GM21576 (cell line): ENCODE results near the gene MTFR2.
"Not testable (repeated sequence)": the region's sequence is repeated elsewhere in the genome, so short reads cannot be mapped to it uniquely, and the experiment has no call there.

Experiments used
- ATAC-seq: cut with Tn5 transposase; IDR thresholded peaks from one replicate; pipeline ENCODE4 v1.9.1; 2021; ENCODE audit warnings: mild to moderate bottlenecking, moderate library complexity; ENCODE audit not compliant: unreplicated experiment

Gene MTFR2

DNA sequence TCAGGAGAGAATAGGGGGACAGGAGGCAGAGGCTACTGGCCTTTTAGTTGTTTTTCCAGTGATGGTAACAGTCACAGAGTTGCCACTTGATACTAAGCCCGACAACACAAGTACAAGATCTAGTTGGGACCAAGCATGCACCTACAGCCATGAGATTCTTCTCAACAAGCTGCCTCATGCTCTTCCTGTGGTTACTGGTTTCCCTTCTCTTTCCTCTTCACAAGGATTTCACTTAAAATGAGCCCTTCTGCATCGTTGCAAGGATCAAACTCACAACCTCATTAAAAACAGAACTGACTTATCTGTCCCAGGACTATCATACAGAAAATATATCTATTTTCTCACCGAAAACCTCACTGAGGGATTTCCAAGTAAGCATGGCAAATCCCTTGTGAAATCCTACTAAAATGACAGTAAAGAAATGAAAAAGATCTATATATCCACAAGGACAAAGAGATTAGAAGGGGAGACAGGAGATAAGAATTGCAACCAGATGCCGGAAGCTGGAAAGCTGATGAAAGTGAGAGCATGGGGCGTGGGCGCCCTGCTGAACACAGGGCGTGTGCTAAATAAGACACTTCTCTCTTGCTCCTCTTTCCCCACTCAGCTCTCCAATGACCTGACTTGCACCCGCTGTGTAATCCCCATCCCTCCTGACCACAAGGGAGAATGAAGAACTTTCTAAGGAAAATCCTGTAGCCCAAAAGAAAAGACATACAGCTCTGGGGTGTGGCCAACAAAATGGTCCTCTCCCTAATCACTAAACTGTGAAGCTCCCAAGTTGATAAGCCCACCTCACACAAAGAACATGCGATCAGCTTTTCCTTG lies 13.4 kb downstream of the MTFR2 start:
- ATAC-seq: no peak

GRCh38 chr6:136235233-136235564 lies 14.9 kb downstream of the MTFR2 start:
- ATAC-seq: no peak

DNA sequence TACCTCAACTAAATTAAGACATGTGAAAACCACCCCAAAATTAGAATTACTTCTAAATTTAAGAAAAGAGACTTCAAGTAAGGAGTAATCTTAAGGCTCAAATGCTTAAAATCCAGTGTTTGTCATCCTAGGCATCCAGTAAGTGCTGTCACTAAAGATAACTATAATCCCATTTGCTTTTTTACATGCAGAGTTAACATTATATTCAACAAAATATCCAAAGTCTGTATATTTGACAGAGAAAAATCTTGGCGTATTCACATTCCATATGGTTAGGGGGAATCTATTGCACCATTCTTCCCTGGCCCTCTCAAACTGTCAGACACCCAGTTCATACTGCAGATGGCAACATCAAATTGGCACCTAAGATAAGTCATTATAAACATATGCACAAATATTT lies 17.4 kb downstream of the MTFR2 start:
- ATAC-seq: no peak

- ATAC-seq: no peak
These were observed 19.8 kb downstream of the MTFR2 start for GRCh38 chr6:136230219-136230853.

GRCh38 chr6:136228814-136229213 lies 21.3 kb downstream of the MTFR2 start:
- no peak for ATAC-seq

DNA sequence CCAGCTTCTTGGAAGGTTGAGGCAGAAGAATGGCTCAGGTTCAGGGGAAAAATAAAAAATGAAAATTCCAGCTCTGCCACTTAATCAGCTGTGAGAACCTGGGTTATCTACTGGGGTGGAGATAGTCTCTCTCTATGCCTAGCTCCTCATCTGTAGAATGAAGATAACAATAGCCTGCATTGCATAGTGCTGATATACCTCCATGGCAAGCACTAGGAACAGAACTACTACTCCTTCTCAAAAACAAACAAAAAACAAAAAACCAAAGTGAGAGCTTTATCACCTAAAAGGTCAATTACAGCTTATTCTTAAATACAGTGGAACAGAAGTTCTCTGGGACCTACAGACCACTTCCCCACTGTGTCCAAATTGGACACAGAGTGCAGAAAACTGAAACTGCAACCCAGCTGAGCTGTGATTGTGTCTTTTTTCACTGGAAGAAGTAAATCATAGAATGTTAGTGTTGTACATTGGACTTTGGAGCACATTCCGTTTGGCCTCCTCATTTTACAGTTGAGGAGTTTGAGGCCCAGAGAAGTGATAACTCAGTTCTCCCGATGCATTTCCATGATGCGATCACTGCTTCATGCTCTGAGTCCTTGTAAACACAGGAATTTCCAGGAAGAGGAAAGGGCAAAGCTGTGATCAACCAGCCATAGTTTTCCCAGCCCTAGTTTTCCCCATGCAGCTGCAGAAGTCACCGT lies 23.3 kb downstream of the MTFR2 start:
- no peak for ATAC-seq

DNA sequence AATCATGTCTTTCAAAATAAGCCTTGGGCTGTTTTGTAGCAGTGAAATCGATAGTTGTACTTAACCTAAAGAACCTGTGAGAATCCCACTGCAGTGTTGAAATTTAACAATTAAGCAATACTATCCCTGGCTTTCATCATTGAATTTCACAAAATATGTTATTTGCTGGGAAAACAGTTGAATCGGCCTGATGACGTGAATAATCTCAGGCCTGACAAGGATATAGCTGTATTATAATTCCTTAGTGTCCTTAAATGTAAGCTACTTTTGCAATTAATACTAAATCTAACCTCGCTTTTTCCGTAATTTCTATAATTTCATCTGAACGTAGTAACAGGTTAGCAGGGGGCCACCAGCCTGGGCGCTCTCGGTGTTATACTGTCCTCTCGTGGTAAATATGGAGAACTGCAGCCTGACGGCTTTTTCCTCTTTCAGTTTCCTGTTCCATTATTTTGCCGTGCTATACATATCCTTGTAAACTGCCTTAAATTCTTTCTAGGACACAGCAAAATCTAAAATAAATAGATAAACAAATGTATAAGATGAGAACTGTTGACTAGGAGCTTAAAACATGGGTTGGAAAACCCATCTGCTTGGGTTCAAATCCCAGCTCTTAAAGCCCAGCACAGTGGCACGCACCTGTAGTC lies 24.0 kb downstream of the MTFR2 start:
- ATAC-seq: no peak

- ATAC-seq: no peak
These were observed 24.6 kb downstream of the MTFR2 start for GRCh38 chr6:136225496-136225895.

DNA sequence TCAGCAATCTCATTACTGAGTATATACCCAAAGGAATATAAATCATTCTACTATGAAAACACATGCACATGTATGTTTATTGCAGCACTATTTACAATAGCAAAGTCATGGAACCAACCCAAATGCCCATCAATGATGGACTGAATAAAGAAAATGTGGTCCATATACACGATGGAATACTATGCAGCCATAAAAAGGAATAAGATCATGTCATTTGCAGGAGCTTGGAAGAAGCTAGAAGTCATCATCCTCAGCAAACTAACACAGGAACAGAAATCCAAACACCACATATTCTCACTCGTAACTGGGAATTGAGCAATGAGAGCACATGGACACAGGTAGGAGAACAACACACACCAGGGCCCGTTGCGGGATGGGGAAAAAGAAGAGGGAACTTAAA lies 25.1 kb downstream of the MTFR2 start:
- ATAC-seq: not testable (repeated sequence)

DNA sequence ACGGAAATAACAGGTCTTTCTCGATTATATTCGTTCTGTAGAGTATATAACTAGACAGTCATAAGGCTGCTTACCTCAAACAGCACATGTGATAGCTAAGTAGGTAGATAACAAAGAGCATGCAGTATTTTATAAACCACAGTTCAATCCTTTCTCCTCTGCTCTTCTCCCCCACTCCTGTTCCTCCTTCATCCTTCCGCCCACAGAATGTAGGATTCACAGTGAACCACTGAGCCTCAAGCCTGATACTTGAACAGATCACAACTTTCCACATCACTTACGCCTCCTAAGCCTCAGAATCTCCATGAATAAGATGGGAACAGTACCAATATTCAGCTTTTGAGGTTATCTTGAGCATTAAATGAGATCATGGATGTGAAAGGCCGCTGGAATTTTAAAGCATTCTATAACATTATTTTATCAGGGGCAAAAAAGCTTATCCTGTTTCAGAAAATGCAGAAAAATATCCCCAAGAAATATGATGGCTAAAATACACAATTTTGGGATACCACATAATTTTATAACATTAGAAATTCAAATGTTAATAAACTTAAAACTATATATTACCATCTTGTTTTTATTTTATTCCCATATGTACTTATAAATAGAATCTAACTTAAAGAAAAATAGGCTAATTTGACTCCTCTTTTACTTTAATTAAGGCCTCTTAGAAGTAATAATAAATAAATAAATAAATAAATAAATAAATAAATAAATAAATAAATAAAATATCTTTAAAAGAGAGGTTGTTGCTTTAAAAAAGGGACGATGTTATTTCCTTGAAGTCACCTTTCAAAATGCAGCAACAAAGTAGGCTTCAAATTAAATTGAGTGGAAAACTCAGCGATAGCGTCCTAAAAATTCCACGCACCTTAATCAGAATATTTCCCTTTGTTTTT lies 33.4 kb downstream of the MTFR2 start:
- no peak for ATAC-seq

DNA sequence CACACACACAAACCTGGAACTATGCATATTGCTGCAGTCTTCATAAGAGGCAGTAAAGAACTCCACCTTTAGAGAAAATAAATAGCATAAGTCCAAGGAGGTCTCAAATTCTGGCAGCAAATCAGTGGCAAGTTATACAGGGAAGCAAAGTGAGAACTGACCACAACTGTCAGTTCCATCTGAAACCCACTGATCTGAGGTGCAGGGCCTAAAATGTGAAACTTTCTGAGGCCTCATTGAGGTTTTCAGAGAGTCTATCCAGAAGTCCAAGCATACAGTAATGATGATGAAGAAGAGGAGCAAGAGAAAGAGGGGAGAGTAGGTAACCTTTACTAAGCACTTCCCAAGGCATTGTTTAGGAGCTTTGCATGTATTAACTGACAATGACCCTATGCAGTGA lies 36.3 kb downstream of the MTFR2 start:
- no peak for ATAC-seq

DNA sequence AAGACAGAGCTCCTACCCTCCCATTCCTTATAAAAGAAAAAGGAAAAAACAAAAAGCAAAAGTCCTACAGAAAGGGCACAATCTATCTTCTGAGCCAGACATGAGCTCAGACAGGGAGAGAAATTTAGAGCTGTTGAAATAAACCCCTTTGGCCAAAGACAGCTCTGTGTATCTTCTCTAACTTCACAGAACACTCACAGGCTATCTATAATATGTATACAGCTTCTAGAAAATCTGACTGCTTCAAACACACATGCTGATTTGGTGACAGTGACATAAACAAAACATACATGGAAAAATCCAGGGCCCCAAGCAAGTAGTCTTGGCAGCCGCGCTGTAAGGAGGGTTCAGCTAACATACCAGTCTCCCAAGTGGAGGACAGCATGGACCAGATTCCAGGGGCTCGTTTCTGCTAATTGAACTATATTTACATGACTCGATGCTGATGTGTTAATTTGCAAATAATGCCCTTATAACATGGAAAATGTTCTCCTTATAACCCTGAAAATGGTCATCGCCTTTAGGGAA lies 37.0 kb downstream of the MTFR2 start:
- ATAC-seq: no peak

- ATAC-seq: no peak
These were observed 37.5 kb downstream of the MTFR2 start for GRCh38 chr6:136212608-136213007.

DNA sequence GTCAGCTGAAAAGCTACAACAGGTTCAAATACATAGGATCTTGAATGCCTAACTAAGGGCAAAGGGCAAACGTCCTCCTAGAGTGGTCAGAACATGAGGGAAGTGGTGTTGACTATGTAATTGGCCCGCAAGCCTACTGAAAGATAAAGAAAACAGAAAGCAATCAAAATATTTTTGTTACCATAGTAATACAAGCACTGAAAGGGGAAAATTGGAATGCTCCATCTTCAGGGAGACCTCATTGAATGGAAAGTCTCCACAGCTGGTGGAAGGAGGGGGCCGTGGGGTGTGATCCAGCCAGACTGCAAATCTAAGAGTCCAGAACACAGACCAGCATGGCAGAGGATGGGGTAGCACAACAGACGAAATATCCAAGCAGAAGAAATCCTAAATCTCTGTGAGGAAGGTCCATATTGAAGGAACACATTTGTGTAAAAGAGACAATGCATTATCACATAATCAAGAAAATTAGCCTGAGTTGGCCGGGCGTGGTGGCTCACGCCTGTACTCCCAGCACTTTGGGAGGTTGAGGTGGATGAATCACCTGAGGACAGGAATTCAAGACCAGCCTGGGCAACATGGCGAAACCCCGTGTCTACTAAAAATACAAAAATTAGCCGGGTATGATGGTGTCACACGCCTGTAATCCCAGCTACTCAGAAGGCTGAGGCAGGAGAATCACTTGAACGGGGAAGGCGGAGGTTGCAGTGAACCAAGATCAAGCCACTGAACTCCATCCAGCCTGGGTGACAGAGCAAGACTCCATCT lies 39.5 kb downstream of the MTFR2 start:
- no peak for ATAC-seq

- no peak for ATAC-seq
These were observed 40.6 kb downstream of the MTFR2 start for GRCh38 chr6:136209496-136209895.

DNA sequence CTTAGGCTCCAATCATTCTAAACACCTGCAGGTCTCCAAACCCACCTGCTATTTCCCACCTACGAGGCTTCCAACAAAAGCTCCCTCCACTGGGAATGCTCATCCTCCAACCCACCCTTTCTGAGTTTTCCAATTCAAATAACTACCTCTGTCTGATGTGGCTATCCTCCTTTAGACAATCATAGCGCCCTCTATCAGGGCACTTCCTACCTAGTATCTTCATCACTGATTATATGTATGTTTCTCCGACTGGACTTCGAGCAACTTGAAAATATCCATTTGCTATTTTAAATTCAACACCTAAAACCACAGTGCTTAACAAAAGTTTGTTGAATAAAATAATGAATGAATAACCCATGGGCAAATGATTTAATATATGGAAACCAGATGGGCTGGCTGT lies 41.3 kb downstream of the MTFR2 start:
- ATAC-seq: no peak

DNA sequence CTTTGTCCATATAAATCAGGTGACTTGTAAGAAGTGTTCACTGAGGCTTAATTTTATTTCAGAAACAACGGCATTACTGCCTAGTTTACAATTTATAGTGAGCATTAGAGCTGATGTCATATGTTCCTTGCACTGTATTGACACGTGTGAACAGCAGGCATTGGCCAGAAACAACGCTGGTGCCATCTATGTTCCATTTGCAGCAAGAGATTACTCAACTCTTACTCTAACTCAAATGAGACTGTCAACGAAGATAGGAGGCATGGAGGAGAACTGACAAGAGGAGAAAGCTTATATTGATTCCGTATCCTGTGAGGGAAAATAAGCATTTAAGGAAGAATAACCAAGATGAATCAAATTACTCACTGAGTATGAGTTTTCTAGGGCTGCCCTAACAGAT lies 48.4 kb downstream of the MTFR2 start:
- no peak for ATAC-seq

DNA sequence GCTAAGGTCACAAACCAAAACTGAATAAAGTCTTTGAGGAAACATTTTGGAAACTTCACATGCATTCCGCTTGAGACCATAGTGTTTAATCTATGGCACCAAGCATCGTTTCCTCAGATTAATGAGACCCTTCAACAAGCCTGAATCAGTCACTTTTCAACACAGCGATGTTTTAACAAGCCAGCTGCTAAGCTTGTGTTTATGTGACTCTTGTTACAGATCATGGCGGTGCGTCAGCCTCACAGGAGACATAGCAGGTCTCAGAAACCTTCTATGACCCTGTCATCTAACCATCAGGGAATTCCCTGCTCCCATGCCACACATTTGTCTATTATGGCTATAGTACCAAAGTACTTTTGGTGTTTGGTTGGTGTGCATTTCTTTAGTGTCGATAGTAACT lies 57.2 kb downstream of the MTFR2 start:
- no peak for ATAC-seq

DNA sequence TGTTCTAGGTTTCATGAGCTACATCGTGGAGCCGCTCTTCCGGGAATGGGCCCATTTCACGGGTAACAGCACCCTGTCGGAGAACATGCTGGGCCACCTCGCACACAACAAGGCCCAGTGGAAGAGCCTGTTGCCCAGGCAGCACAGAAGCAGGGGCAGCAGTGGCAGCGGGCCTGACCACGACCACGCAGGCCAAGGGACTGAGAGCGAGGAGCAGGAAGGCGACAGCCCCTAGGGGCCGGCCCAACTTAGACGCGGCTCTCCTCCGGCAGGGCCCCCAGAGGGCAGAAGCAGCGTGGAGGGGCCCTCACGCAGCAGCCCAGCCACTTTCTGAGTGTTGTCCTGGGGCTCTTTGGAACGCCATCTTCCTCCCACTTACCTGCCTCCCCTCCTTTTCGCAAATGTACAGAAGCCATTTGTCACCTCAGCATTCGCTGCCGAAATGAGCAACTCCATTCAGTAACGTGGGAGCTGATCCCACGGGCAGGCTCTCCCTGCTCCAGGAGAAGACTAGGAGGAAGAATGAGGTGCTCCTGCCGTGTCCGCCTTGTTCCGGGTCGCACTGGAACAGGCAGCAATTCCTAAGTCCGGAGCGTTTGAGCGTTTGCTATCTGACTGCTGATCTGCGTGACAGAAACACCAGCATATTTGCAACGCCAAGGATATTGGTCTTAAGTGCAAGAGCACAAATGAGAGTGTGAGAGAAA lies 58.4 kb downstream of the MTFR2 start:
- no peak for ATAC-seq
